GM18870 (cell line): ENCODE results near the gene PYGO1.
"Not testable (repeated sequence)": the region's sequence is repeated elsewhere in the genome, so short reads cannot be mapped to it uniquely, and the experiment has no call there.

Source experiments
- ATAC-seq: cut with Tn5 transposase; IDR thresholded peaks from one replicate; pipeline ENCODE4 v1.9.1; 2021; ENCODE audit warnings: moderate library complexity; ENCODE audit not compliant: unreplicated experiment

PYGO1 gene

GRCh38 chr15:55588070-55588814 is at the start of gene PYGO1:
PYGO1 (minus strand) TSS chr15:55588345; CDS start chr15:55587883, 462 bp downstream.
- ATAC-seq: no peak

DNA sequence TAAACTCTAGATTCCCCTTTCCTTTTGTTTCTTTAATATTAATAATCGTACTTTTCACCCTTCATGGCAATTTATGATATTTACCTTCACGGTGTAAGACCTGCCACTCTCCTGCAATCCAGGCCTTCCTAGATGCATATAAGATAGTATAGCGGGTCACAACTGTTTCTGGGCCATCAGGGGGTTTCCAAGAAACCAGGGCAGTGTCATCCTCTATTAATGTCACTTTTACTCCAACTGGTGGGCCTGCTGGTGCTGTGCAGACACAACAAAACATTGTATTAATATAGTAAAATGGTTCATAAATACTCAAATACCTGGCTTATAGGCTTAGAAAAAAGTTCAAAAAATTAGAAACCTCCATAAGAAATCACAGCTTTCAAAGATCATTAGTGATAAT is 48.9 kb upstream of the PYGO1 start:
- ATAC-seq: no peak

- no peak for ATAC-seq
Measured at GRCh38 chr15:55633731-55634130, 45.6 kb upstream of the PYGO1 start.

- no peak for ATAC-seq
Measured at GRCh38 chr15:55632434-55632833, 44.3 kb upstream of the PYGO1 start.

DNA sequence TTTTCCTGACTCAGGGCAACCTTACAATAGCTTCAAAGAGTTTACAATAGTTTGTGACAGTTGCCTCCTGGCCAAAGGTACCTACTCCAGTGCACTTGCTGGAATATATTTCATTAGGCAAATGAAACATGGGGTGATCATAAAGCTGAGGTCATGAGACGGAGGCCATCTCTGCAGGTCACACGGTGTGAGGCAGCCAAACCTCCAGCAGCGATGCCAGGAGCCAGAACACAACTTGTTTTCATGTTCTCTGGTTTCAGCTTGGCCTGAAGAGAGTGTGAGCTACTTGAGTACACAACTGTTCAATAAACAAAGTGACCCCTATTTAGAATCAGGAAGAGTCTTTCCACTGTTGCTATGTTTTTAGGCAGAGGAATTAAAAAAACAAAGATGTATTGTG is 42.7 kb upstream of the PYGO1 start:
- no peak for ATAC-seq

DNA sequence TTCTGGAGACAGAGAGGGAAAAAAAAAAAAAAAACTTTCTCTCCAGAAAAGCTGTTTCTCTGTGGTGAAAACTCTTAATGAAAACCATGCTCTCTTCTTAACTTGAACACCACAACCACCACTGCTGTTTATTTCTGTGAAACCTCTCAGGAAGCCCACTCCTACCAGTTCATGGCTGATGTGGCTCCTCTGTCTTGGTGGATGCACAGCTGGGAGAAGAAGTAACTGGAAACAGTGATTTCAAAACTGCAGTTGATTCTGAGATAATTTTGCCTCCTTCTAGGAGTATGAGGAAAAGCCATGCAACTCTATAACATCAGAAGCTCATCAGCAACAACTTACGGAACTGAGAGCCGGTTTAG is 40.2 kb upstream of the PYGO1 start:
- no peak for ATAC-seq

DNA sequence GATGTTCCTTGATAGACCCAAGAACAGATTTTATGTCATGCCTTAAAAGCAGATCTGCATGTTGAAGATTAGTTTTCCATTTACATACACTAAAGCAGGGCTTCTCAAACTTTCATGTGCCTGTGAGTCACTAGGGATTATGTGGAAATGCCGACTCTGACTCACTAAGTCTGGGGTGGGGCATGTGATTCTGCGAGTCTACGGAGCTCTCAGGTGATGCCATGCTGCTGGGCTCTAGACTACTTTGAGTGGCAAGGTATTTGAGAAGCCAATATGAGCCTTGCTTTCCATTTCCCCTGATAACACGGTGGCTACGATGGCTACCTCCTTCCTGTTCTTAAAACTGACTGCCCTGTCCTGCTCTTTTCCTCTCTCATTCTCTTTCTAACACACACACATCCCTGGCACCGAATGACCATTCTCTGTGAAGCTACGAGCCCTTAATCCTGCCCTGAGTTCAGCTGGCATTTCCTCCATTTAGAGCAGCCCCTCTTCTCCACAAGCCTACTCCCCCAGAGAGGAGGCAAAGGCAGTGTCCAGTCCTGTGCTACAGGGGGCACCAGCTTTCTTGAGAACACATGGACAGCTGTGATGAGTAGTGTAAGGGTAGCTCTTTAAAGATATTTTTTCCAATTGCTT is 39.7 kb upstream of the PYGO1 start:
- no peak for ATAC-seq

DNA sequence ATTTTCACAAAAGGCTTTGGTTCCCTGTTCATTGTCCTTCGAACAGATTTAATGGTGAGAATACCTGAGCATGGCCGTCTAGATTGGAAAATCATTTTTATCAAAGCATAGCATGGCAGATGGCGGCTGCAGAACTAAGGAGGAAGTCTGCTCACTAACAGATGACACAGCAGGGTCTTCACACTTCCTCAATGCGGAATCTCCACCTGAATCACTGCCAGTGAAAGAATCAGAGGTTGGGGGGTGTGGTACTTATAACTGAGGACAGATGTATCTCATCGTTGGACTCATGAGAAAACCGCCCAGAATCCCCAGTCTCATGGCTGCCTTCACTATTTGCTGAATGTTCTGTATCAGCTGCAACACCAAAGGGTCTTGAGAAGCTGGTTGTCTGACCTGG is 31.6 kb upstream of the PYGO1 start:
- no peak for ATAC-seq

DNA sequence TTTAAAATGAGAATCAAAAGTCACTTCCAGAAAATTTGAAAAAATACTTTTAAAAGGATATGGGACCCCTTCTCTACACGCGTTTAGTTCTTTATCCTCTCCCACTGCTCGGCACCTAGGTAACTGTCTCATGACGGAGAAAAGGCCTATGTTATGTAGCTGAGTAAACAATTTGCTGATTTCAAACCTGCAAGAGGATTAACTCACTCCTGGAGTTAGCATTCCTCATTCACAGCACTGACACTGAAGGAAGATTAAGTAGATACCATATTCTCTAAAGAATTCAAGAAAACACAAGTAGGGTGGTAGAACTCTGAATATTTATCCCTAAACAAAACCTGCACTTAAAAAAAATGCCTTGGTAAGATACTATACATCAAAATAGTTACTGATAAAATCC is 30.2 kb upstream of the PYGO1 start:
- ATAC-seq: no peak

- no peak for ATAC-seq
Measured at GRCh38 chr15:55615445-55615844, 27.3 kb upstream of the PYGO1 start.

GRCh38 chr15:55613727-55614126 is 25.6 kb upstream of the PYGO1 start:
- ATAC-seq: no peak

DNA sequence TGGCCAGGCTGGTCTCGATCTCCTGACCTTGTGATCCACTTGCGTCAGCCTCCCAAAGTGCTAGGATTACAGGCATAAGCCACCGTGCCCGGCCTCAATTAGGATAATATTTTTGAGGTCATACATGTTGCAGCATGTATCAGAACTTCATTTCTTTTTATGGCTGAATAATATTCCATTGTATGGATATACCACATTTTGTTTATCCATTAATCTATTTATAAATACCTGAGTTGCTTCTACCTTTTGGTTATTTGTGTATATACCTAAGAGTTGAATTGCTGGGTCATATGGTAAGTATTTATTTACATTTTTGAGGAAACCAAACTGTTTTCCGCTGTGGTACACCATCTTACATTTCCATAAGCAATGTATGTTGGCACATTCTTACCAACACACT is 18.1 kb upstream of the PYGO1 start:
- ATAC-seq: no peak

DNA sequence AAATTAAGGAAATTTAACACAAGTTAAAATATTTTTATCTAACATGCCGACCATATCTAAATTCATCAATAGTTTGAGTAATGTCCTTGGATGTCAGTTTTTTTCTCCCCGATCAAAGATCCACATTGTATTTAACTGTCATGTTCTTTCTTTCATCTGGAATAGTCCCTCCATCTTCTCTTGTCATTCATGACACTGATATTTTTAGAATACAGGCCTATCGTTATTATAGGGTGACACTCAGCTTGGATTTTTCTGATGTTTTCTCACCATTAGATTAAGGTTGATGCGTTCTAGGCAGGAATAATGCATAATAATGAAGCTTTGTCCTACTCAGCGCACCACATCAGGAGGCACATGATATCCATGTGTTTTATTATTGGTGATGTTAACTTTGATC is 13.2 kb upstream of the PYGO1 start:
- ATAC-seq: no peak

GRCh38 chr15:55599439-55599838 is 11.3 kb upstream of the PYGO1 start:
- ATAC-seq: no peak

GRCh38 chr15:55593019-55593418 is 4.9 kb upstream of the PYGO1 start:
- not testable (repeated sequence) for ATAC-seq

- no peak for ATAC-seq
Measured at GRCh38 chr15:55590788-55591187, 2.6 kb upstream of the PYGO1 start.

- ATAC-seq: no peak
Measured at GRCh38 chr15:55589287-55589686, 1.1 kb upstream of the PYGO1 start.

- ATAC-seq: no peak
Measured at GRCh38 chr15:55588815-55589115, 620 bp upstream of the PYGO1 start.

DNA sequence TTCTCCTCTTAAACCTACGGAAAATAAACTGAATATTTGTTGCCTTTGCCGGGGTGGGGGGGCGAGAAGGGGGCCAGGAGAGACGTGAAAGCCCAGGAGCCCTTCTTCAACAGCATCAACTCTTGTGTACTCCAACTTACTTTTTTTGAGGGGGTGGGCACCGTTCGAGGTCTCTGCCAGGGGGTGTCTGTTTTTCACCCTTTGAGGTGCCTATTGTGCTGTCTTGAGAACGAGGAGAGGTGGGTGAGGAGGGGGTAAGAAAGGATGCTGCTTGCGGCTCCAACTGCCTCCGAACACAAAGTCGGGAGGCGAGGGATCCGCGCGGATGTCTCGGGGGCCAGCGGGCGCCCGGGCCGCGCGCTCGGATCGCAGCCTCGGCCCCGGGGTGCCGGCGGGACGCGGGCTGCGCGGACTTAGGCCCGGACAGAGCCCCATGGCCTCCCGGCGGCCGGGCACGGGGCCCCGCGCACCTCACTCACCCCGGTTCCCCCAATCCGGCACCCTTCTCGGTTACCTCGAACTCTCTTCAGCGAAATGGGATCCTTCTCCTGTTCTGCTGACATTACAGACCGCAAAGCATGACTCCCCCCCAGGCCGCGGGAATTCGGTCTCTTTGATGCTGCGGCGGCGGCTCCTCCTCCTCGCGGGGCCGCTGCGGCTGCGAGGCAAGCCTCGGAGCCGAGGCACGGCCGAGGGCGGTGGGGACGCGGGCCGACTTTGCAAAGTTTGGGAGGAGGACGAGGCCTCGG is 650 bp downstream of the PYGO1 start:
- no peak for ATAC-seq

- no peak for ATAC-seq
Measured at GRCh38 chr15:55586808-55587207, 1.3 kb downstream of the PYGO1 start.

DNA sequence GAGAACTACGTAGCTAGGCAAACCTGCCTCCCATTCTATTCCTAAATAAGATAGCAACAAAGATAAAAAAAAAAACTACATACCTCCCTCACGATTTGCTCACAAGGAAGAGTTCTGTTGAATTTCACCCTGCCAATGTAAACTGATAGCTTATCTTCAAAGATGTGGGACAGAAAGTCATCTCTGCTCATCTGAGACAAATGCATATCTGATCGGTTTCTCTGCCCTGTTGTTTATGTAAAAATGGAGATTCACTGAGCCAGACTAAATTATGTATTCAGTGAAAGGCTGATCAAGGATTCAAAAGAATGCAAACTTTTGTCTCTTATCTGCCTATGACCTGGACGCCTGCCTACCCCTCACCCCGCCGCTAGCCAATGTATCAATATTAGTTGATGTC is 11.2 kb downstream of the PYGO1 start:
- no peak for ATAC-seq

GRCh38 chr15:55574096-55574495 is 14.0 kb downstream of the PYGO1 start:
- ATAC-seq: no peak
